ENCODE measurements around the gene P2RX5. TPM values are rescaled to one million over a fixed set of nuclear protein-coding genes. Genes with fewer than 3 reads are reported as not detected.

The P2RX5 gene
- total RNA-seq, 3 donors from 2014 or later, result 29.5 to 53.5 (median 30.8) TPM

DNA sequence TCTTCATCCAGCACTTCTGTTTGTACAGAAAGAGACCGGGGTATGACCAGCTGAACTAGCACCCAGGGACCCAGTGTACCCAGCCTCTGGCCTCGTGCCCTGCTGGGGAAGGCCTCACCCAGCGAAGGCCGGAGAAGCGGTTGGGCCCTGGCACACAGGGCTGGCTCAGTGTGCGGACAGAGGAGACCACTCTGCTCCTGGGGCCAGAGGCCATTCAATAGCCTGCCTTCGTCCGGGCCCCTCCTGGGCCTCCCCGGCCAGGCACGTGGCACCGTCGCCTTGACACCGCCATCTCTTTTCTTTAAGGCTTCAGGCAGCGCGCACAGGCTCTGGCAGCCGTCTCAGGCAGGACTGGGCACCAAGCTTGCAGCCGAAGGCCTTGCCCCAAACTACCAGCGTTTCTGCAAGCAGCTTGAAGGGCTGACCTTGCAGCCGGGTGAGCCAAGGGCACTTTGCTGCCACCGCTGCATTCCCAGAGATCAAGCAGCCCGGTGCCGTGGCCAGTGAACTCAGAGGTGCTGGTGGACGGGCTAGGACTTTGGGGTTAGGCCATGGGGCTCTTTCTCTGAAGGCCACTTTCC is 35.6 kb downstream of the P2RX5 start:
- Mint-ChIP-seq H3K9me3 (no peaks in the 10 kb centered on the region), H3K36me3 (ENCODE audit: insufficient read depth) (no peaks in the 10 kb centered on the region), H3K4me3 (no peak overlapping the region), H3K4me1 (ENCODE audit: low read depth) (no peaks in the 10 kb centered on the region), H3K27me3 (ENCODE audit: low read depth) (no peaks in the 10 kb centered on the region)
- no peak for ATAC-seq
- no peak for DNase-seq

DNA sequence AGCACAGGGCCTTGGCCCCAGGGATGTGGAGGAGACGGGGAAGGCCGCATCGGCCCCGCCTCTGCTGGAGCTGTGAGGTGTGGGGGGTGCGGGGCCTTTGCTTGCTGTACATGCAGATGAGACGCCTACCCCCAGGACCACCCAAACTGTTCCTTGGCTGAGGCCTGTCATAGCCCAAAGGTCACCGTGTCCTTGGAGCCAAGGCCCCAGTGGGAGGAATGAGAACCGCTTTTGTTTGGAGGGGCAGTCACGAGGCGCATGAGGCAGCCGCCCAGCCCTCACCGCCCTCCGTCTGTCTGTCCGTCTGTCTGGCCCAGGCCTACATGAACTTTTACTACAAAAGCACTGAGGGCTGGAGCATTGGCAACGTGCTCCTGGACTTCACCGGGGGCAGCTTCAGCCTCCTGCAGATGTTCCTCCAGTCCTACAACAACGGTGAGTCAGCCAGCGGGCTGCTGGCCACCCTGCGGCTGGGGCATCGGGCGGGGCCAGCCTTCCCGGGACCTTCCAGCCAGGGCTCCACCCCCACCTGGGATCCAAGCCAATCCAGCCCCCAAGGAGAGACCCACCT is 36.3 kb downstream of the P2RX5 start:
- Mint-ChIP-seq H3K9me3 (no peaks in the 10 kb centered on the region), H3K4me1 (ENCODE audit: low read depth) (no peaks in the 10 kb centered on the region), H3K27me3 (ENCODE audit: low read depth) (no peaks in the 10 kb centered on the region), H3K36me3 (ENCODE audit: insufficient read depth) (no peaks in the 10 kb centered on the region), H3K4me3 (no peak overlapping the region)
- DNase-seq (no peak), ATAC-seq (no peak)

DNA sequence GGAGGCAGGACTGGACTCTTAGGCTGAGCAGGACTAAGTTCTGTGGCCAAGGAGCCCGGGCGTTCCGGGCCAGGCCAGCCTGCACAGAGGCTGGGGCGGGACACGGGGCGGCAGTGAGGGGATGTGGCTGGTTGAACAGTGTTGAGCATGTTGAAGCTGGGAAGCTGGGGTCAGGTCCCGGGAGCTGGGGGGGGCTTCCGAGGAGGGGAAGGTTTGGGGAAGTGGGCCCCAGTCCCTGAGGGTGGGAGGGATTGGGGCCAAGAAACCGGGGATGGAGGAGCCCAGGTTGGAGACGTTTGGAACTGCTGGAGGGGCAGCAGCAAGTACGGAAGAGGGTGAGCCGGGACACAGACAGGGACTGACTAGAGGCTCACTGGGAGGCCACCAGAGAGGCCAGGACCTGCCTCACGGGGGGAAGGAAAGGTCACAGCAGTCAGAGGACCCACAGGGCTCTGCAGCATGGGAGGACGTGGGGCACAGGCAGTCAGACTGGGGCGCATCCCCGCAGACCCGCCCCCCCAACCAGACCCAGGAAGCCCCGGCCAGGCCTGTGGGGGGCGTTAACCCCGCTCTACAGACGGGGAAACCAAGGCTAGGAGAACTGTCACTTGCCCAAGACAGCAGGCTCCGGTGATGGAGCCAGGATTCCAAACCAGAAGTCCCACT is 37.0 kb downstream of the P2RX5 start:
- Mint-ChIP-seq H3K4me3 (no peak overlapping the region), H3K4me1 (ENCODE audit: low read depth) (no peaks in the 10 kb centered on the region), H3K36me3 (ENCODE audit: insufficient read depth) (no peaks in the 10 kb centered on the region), H3K27me3 (ENCODE audit: low read depth) (no peaks in the 10 kb centered on the region), H3K9me3 (no peaks in the 10 kb centered on the region)
- ATAC-seq, result no peak
- DNase-seq, result no peak

DNA sequence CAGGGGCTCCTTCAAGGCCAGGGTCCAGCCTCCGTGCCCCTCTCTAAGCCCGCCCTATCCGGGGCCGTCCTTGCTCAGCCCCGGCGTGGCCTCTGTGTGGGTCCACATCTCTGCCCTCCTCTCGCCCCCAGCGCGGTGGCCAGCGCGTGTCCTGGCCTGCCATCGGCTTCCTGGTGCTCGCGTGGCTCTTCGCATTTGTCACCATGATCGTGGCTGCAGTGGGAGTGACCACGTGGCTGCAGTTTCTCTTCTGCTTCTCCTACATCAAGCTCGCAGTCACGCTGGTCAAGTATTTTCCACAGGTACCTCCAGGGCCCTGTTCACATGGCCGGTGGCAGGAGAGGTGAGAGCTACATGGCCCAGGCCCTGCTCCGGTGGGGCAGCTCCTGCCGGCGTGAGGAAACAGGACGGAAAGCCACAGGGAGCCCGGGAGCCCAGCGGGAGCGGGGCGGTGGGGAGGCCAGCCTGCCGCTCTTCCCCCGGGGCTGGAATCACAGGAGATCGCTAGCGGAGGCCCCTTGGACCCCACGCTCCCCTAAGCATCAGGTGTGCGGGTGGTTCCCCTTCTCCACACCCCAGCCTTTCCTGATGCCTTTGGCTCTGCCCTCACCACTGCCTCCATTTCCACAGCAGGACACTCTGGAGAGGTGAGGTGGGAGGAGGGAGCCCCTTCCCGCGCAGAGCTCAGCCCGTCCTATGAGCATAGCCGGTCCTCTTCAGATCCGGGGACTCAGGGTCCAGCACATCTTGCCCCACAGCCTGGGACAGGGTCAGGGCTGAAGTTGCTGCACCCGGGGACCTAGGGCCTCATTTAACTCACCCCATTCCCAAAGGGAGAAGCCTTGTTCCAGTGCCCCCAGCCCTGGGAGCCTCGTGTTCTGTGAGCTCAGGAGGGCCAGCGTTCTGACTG is 37.8 kb downstream of the P2RX5 start:
- Mint-ChIP-seq H3K4me3 (no peak overlapping the region), H3K36me3 (ENCODE audit: insufficient read depth) (no peaks in the 10 kb centered on the region), H3K9me3 (no peaks in the 10 kb centered on the region), H3K4me1 (ENCODE audit: low read depth) (no peaks in the 10 kb centered on the region), H3K27me3 (ENCODE audit: low read depth) (no peaks in the 10 kb centered on the region)
- ATAC-seq (no peak), DNase-seq (no peak)

DNA sequence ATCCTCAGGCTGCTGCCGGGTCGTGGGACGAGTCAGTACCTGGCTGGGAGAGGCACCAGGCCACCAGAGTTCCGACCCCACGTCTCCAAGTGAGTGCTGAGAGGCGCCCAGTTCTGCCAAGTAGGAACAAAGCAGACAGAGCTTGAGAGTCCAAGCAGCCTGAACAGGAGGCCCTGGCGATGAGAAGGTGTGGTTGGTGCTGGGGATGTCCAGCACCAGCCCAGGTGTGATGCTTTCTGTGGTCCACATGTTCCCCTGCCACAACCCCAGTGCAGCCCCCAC is 38.4 kb downstream of the P2RX5 start:
- H3K27me3 Mint-ChIP-seq (ENCODE audit: low read depth), result no peaks in the 10 kb centered on the region
- no peak overlapping the region for H3K4me3 Mint-ChIP-seq
- H3K36me3 Mint-ChIP-seq (ENCODE audit: insufficient read depth), result no peaks in the 10 kb centered on the region
- H3K9me3 Mint-ChIP-seq, result no peaks in the 10 kb centered on the region
- no peaks in the 10 kb centered on the region for H3K4me1 Mint-ChIP-seq (ENCODE audit: low read depth)
- DNase-seq (no peak), ATAC-seq (no peak)

DNA sequence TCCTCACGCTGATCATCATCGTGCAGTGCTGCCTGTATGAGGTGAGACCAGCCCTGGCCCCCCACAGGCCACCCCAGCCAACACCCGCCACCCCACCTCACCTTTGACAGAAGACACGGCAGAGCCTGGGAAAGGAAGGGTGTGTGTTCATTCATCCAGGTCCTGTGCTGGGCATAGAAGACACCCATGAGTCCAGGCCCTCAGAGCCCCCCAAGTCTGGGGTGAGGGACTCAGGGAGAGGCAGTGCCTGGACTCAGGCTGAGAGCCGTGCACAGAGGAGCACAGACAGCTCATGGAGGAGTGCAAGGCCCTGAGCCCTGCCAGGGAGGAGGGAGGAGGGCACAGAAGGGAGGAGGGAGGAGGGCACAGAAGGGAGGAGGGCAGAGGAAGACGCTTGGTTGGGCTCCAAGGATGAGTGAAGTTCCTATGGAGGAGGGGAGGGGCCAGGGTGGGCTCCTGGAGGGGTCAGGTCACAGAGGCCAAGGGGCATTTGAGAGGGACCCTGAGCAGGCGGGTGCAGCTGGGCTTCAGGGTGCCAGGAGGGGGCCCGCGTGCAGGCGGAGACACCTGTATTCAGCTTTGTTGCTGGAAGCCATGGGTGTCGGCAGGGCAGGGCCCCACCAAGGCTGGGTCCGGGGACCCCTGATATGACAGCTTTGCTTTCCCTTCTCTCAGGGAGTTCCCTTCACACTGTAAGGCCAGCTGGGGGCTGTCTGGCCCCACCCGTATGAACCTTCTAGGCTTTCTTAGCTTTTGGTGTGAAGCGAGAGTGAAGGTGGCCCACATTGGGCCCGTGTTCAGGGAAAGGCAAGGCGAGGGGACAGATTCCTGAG is 39.0 kb downstream of the P2RX5 start:
- no peak overlapping the region for H3K4me3 Mint-ChIP-seq
- ATAC-seq, result no peak
- no peaks in the 10 kb centered on the region for H3K4me1 Mint-ChIP-seq (ENCODE audit: low read depth)
- no peaks in the 10 kb centered on the region for H3K27me3 Mint-ChIP-seq (ENCODE audit: low read depth)
- H3K36me3 Mint-ChIP-seq (ENCODE audit: insufficient read depth), result no peaks in the 10 kb centered on the region
- H3K9me3 Mint-ChIP-seq, result no peaks in the 10 kb centered on the region
- DNase-seq, result no peak

DNA sequence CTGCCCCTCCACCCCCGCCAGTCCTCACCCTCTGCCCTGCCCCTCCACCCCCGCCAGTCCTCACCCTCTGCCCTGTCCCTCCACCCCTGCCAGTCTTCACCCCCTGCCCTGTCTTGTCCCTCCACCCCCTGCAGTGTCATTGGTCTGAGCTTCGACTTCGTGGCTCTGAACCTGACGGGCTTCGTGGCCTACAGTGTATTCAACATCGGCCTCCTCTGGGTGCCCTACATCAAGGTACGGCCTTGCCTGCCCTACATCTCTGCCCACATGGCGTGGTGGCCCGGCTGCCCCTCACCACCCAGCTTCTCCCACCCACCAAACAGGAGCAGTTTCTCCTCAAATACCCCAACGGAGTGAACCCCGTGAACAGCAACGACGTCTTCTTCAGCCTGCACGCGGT is 39.6 kb downstream of the P2RX5 start:
- DNase-seq (no peak), ATAC-seq (no peak)
- no peak overlapping the region for H3K4me3 Mint-ChIP-seq
- H3K27me3 Mint-ChIP-seq (ENCODE audit: low read depth), result no peaks in the 10 kb centered on the region
- no peaks in the 10 kb centered on the region for H3K4me1 Mint-ChIP-seq (ENCODE audit: low read depth)
- H3K9me3 Mint-ChIP-seq, result no peaks in the 10 kb centered on the region
- H3K36me3 Mint-ChIP-seq (ENCODE audit: insufficient read depth), result no peaks in the 10 kb centered on the region

DNA sequence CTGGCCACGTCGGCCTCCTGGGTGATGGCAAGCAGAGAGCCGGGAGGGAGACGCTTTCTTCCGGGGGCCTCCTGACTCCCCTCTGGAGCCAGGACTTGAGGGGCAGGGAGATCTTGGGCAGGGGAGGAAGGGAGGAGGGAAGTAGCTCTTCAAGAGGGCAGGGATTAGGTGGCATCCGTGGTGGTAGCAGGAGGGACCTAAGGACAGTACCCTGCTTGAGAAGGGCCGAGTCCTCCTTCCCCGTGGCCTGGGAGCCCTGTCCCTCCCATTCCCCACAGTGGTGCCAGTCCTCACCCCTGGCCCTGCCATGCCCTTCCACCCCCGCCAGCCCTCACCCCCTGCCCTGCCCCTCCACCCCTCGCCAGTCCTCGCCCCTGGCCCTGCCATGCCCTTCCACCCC is 40.2 kb downstream of the P2RX5 start:
- Mint-ChIP-seq H3K4me1 (ENCODE audit: low read depth) (no peaks in the 10 kb centered on the region), H3K9me3 (no peaks in the 10 kb centered on the region), H3K4me3 (no peak overlapping the region), H3K27me3 (ENCODE audit: low read depth) (no peaks in the 10 kb centered on the region), H3K36me3 (ENCODE audit: insufficient read depth) (no peaks in the 10 kb centered on the region)
- DNase-seq, result no peak
- ATAC-seq, result no peak

DNA sequence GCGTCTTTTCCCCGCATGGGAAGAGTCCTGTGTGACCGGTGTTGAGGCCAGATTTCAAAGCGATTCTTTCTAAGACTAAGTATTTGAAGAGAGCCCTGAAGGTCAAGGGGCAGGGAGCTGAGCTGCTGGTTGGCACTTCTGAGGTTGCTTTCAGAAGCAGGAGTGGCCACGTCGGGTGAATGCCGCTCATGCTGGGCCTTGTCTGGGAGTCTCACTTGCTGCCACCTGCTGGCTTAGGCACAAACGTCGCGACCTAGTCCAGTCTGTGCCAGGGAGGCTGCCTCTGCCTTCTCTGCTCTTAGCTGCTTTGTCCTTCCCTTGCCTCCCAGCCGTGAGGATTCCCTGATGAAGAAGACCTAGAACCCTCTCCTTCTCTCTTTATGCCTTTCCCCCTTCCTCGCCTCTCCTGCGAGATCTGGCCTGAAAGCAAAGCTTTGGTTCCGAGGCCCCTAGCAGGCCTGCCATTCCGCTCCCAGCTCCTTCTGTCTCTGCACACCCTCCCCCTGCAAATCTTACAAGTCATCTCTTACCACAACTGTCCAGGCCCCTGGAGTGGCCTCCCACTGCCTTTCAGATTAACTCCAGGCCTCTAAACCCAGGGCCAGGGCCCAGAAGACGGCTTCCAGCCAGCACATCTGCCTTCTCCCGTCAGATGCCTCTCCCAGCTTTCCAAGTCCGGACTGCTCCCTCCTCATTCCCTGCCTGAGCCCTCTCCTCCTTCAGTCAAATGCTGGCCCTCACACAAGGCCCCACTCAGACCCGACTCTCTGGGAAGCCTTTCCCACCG is 48.0 kb downstream of the P2RX5 start:
- peaks cover 11% of the 10 kb centered on the region for H3K36me3 Mint-ChIP-seq (ENCODE audit: insufficient read depth)
- ATAC-seq (peak; percentile 63 to 72), DNase-seq (peak; percentile 16)
- no peaks in the 10 kb centered on the region for H3K27me3 Mint-ChIP-seq (ENCODE audit: low read depth)
- H3K4me1 Mint-ChIP-seq (ENCODE audit: low read depth), result peaks cover 1% of the 10 kb centered on the region
- H3K9me3 Mint-ChIP-seq, result no peaks in the 10 kb centered on the region
- H3K4me3 Mint-ChIP-seq, result no peak overlapping the region

DNA sequence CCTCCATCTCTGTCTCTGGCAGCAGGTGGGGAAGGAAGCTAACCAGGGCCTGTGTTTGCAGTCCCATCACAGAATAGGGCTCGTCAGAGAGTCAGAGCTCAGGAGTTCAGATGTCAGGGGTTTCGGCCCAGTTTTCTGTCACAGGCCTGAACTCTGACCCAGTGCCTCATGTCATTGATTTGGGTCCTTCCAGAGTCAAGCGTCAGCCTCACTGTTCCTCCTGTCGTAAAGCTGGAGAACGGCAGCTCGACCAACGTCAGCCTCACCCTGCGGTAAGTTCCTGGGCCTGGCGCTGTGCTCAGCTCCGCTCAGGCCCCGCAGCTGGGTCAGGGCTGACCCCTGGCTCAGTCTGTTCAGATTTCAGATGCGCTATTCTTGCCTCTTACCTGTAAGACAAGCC is 48.7 kb downstream of the P2RX5 start:
- no peak for ATAC-seq
- H3K27me3 Mint-ChIP-seq (ENCODE audit: low read depth), result no peaks in the 10 kb centered on the region
- H3K9me3 Mint-ChIP-seq, result no peaks in the 10 kb centered on the region
- H3K4me1 Mint-ChIP-seq (ENCODE audit: low read depth), result peaks cover 1% of the 10 kb centered on the region
- peaks cover 11% of the 10 kb centered on the region for H3K36me3 Mint-ChIP-seq (ENCODE audit: insufficient read depth)
- DNase-seq, result no peak
- no peak overlapping the region for H3K4me3 Mint-ChIP-seq

DNA sequence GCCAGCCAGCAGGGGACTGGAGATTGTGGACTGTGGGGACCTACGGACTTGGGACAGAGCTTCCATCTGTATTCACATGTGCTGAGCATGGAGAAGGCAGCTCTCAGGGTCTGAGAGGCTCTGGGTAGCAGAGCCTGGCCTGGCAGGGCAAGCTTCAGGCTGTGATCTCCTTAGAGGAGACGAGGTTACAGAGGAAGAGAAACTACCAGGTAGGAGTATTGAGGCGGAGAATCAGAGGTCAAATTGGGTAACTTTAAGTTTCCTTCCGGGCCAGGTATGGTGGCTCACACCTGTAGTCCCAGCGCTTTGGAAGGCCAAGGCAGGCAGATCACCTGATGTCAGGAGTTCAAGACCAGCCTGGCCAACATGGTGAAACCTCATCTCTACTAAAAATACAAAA is 50.6 kb downstream of the P2RX5 start:
- peaks cover 2% of the 10 kb centered on the region for H3K4me1 Mint-ChIP-seq (ENCODE audit: low read depth)
- no peak for DNase-seq
- H3K36me3 Mint-ChIP-seq (ENCODE audit: insufficient read depth), result peaks cover 11% of the 10 kb centered on the region

DNA sequence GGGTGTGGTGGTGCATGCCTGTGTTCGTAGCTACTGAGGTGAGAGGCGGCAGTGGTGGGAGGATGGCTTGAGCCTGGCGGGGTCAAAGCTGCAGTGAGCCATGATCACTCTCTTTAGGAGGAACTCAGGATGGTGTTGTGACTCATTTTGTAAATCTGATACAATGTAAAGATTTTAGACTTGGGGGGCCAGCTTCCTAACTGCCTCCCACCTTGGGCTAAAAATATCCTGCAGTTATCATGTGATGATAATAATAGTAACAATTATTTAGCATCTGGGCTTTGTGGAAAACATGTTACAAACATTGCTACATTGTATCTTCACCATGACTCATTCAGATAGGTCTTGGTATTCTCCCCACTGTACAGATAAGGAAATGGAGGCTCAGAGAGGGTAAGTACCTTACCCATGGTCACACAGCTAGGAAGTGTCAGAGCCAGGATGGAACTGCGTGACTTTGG is 52.0 kb downstream of the P2RX5 start:
- no peak for DNase-seq
- Mint-ChIP-seq H3K36me3 (ENCODE audit: insufficient read depth) (peaks cover 8% of the 10 kb centered on the region), H3K27me3 (ENCODE audit: low read depth) (no peaks in the 10 kb centered on the region), H3K4me3 (no peak overlapping the region), H3K4me1 (ENCODE audit: low read depth) (peaks cover 9% of the 10 kb centered on the region), H3K9me3 (no peaks in the 10 kb centered on the region)
- ATAC-seq, result peak in 1 of 2 donors; percentile 54

More for the DNA sequence above, 50.6 kb downstream of the P2RX5 start:
- no peak for ATAC-seq
- no peak overlapping the region for H3K4me3 Mint-ChIP-seq
- H3K27me3 Mint-ChIP-seq (ENCODE audit: low read depth), result no peaks in the 10 kb centered on the region
- no peaks in the 10 kb centered on the region for H3K9me3 Mint-ChIP-seq

DNA sequence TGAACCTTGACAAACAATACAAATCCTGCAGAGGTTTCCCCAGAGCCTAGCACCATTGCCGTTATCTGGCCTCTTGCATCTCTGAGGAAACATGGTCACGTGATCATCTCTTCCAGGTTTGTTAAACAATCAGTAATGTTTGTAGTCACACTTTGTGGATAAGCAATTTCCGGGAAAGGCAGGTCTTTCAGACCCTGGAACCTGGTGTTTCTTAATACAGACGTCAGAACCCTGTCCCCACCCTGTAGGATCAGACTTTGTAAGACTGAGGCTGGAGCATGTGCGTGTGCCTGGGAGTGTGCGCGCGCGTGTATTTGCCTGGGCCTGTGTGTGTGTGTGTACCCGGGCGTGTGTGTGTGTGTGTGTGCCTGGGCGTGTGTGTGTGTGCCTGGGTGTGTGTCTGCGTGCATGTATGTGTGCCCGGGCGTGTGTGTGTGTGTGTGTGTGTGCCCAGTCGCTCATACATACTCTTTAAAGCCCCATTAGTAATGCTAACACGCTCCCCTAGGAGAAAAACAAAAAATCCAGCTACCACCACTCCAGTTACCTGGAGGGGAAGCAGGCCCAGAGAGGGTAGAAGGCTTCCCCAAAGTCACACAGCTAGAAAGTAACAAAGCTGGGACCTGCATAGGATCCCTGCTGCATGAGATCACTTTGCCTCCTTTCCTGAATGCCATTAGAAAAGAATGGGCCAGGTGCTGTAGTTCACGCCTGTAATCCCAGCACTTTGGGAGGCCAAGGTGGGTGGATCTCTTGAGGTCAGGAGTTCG is 54.1 kb downstream of the P2RX5 start:
- ATAC-seq, result no peak
- DNase-seq, result no peak
- Mint-ChIP-seq H3K27me3 (ENCODE audit: low read depth) (no peaks in the 10 kb centered on the region), H3K4me1 (ENCODE audit: low read depth) (peaks cover 19% of the 10 kb centered on the region), H3K9me3 (no peaks in the 10 kb centered on the region), H3K36me3 (ENCODE audit: insufficient read depth) (peaks cover 5% of the 10 kb centered on the region), H3K4me3 (no peak overlapping the region)

Data from activated T-cell treated with anti-CD3 and anti-CD28 coated beads, Interleukin-2, amount 50 U/mL, for 4 hours (primary cell).